Measurements from ENCODE around the gene CUX1. TPM values are rescaled to one million over a fixed set of nuclear protein-coding genes. Genes with fewer than 3 reads are reported as not detected.

The CUX1 gene
- polyA plus RNA-seq, 1 experiment = 29.7 TPM

DNA sequence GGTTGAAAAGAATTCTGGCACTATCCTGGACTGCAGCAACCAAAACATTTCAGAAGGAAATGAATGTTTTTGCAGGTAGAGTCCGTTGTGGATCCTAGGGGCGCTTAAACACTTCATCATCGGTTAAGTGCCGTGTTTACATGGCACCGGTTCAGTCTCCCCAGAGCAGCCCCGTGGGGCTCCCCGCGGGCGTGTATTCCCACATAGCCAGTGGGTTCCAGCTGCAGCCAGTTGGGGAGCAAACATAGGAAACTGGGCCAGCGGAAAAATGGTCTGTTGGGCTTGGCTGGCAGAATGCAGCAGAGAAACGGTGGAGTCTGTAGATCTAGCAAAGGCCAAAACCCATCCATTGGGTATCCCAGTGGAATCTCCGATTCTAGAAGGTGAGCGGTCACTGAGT, 356.2 kb downstream of the CUX1 start:
- POLR2A ChIA-PET = no interaction called here
- no peak for DNase-seq (ENCODE audit: low read depth, low spot score)
- H3K9me3 ChIP-seq (ENCODE audit: control insufficient read depth, insufficient read depth, low read length) = no peaks in the 10 kb centered on the region
- H3K27me3 ChIP-seq (ENCODE audit: control insufficient read depth, insufficient read depth, low read length) = no peaks in the 10 kb centered on the region
- H3K4me3 ChIP-seq (ENCODE audit: low read depth, low read length) = no peak overlapping the region
- TF ChIP-seq CTCF (IDR thresholded peaks at IDR 0.05; ENCODE audit: low read depth, low read length) = no peak
- no peak overlapping the region for H3K27ac ChIP-seq (ENCODE audit: low read depth, low read length)
- CTCF ChIA-PET = no interaction called here

GRCh38 chr7:102175423-102176170, 358.2 kb downstream of the CUX1 start:
- Histone ChIP-seq H3K27ac (ENCODE audit: low read depth, low read length) (peak overlapping the region; percentile 11), H3K27me3 (ENCODE audit: control insufficient read depth, insufficient read depth, low read length) (no peaks in the 10 kb centered on the region), H3K9me3 (ENCODE audit: control insufficient read depth, insufficient read depth, low read length) (no peaks in the 10 kb centered on the region), H3K4me3 (ENCODE audit: low read depth, low read length) (no peak overlapping the region)
- no peak for DNase-seq (ENCODE audit: low read depth, low spot score)
- ChIA-PET POLR2A (no interaction called here), CTCF (no interaction called here)
- TF ChIP-seq CTCF (IDR thresholded peaks at IDR 0.05; ENCODE audit: low read depth, low read length) = no peak

GRCh38 chr7:102178410-102178809, 361.0 kb downstream of the CUX1 start:
- DNase-seq (ENCODE audit: low read depth, low spot score) = no peak
- POLR2A ChIA-PET = no interaction called here

GRCh38 chr7:102180727-102181126, 363.3 kb downstream of the CUX1 start:
- H3K4me3 ChIP-seq (ENCODE audit: low read depth, low read length) = no peak overlapping the region
- TF ChIP-seq CTCF (IDR thresholded peaks at IDR 0.05; ENCODE audit: low read depth, low read length) = no peak
- H3K9me3 ChIP-seq (ENCODE audit: control insufficient read depth, insufficient read depth, low read length) = no peaks in the 10 kb centered on the region
- ChIA-PET POLR2A (no interaction called here), CTCF (no interaction called here)
- H3K27ac ChIP-seq (ENCODE audit: low read depth, low read length) = no peak overlapping the region
- no peak for DNase-seq (ENCODE audit: low read depth, low spot score)
- H3K27me3 ChIP-seq (ENCODE audit: control insufficient read depth, insufficient read depth, low read length) = no peaks in the 10 kb centered on the region

More at GRCh38 chr7:102178410-102178809, 361.0 kb downstream of the CUX1 start:
- CTCF ChIA-PET = no interaction called here
- no peaks in the 10 kb centered on the region for H3K9me3 ChIP-seq (ENCODE audit: control insufficient read depth, insufficient read depth, low read length)
- no peak for TF ChIP-seq CTCF (IDR thresholded peaks at IDR 0.05; ENCODE audit: low read depth, low read length)
- no peak overlapping the region for H3K4me3 ChIP-seq (ENCODE audit: low read depth, low read length)
- H3K27me3 ChIP-seq (ENCODE audit: control insufficient read depth, insufficient read depth, low read length) = no peaks in the 10 kb centered on the region
- H3K27ac ChIP-seq (ENCODE audit: low read depth, low read length) = no peak overlapping the region

- Histone ChIP-seq H3K9me3 (ENCODE audit: control insufficient read depth, insufficient read depth, low read length) (no peaks in the 10 kb centered on the region), H3K27me3 (ENCODE audit: control insufficient read depth, insufficient read depth, low read length) (no peaks in the 10 kb centered on the region), H3K27ac (ENCODE audit: low read depth, low read length) (no peak overlapping the region), H3K4me3 (ENCODE audit: low read depth, low read length) (no peak overlapping the region)
- CTCF ChIA-PET = no interaction called here
- POLR2A ChIA-PET = no interaction called here
- DNase-seq (ENCODE audit: low read depth, low spot score) = no peak
- TF ChIP-seq CTCF (IDR thresholded peaks at IDR 0.05; ENCODE audit: low read depth, low read length) = no peak
Measured at GRCh38 chr7:102181517-102181916, 364.1 kb downstream of the CUX1 start.

Measured in AG04450 (cell line).